H1 (cell line): ENCODE results near the gene STAT2. TPM values are rescaled to one million over a fixed set of nuclear protein-coding genes. Genes with fewer than 3 reads are reported as not detected.

Experiments used
- CBX5 ChIP-seq: fragments of 300-800, 300-1000 bp; sonication (generic); IDR thresholded peaks from 2 replicates; pipeline ENCODE4 v1.7.1; 2016; ENCODE audit warnings: antibody characterized with exemption, low read length, low read depth
- CTCF ChIP-seq, 3 experiments: IDR thresholded peaks; 1 replicate in 2 of 3; 2 replicates in 1 of 3; pipeline versions ENCODE4 v1.5.1 to v1.6.1; 2011; ENCODE audit warnings: low read length in 3 of 3, mild to moderate bottlenecking in 3 of 3, inconsistent platforms in 2 of 3, low read depth in 1 of 3, moderate library complexity in 1 of 3; ENCODE audit not compliant: insufficient read depth in 1 of 3; ENCODE audit errors: control extremely low read depth in 1 of 3
- E2F6 ChIP-seq: IDR thresholded peaks from 2 replicates; pipeline ENCODE4 v1.6.1; 2012; ENCODE audit warnings: inconsistent platforms
- MAX ChIP-seq: IDR thresholded peaks from 2 replicates; pipeline ENCODE4 v1.6.1; 2012; ENCODE audit warnings: inconsistent platforms
- RBBP5 ChIP-seq: IDR thresholded peaks from 2 replicates; pipeline ENCODE4 v1.7.1; 2012; ENCODE audit warnings: low read depth, mild to moderate bottlenecking, inconsistent platforms, low read length, moderate library complexity, borderline replicate concordance
- SIN3A ChIP-seq, 2 experiments: IDR thresholded peaks in 1 of 2; conservative IDR thresholded peaks in 1 of 2; 2 replicates each; pipeline ENCODE4 v1.6.1; 2011 to 2012; ENCODE audit warnings: low read length in 2 of 2, improper control_type of control experiment in 1 of 2, low read depth in 1 of 2, mild to moderate bottlenecking in 1 of 2
- SIX5 ChIP-seq: IDR thresholded peaks from 2 replicates; pipeline ENCODE4 v1.6.1; 2011; ENCODE audit warnings: mild to moderate bottlenecking, low read depth, low read length
- SUZ12 ChIP-seq: fragments of 200-600 bp; sonication (generic); IDR thresholded peaks from 2 replicates; pipeline ENCODE4 v1.6.1; 2012; ENCODE audit warnings: mild to moderate bottlenecking, inconsistent platforms, low read length, moderate library complexity, mixed read lengths
- polyA plus RNA-seq, 7 experiments: library from polyadenylated mRNA; depleted of rRNA in 3 of 7; stranded (reverse) in 5 of 7; unstranded in 2 of 7; fragments of >200 nt in 5 of 7; fragments of 200-250 nt in 2 of 7; gene quantifications; 1 replicate in 5 of 7; 2 replicates in 1 of 7; 4 replicates in 1 of 7; pipeline versions ENCODE4 v1.2.1 to v1.2.3, GENCODE V29; 2011 to 2013; ENCODE audit warnings: missing spikeins in 2 of 7, mixed read lengths in 2 of 7
- total RNA-seq: library from RNA; stranded (reverse); fragmentation: NEBNext Ultra II Directional; extraction: Animal tissue kit (Norgen Biotek cat#: 25700); gene quantifications from 2 replicates; pipeline ENCODE4 v1.2.1, GENCODE V29; 2021

The STAT2 gene
- total and polyA plus RNA-seq, 2 of the 8 experiments (the other 6 are each of a cell fraction or from before 2014, with no cell fraction given) = 37.1 to 44.7 TPM

GRCh38 chr12:56298828-56299227 is 61.1 kb downstream of the STAT2 start (continued):
- TF ChIP-seq CTCF (IDR thresholded peaks at IDR 0.05; ENCODE audit: control extremely low read depth in 1 of 3, insufficient read depth in 1 of 3, low read depth in 1 of 3, low read length in 3 of 3) = no peak
- TF ChIP-seq SIN3A (conservative IDR thresholded peaks at IDR 0.05 in 1 of 2, IDR thresholded peaks at IDR 0.05 in 1 of 2; ENCODE audit: low read depth in 1 of 2, low read length in 2 of 2) = no peak
- no peak for TF ChIP-seq SUZ12
- TF ChIP-seq CBX5 = no peak
- TF ChIP-seq E2F6 = no peak
- TF ChIP-seq MAX = no peak
- TF ChIP-seq SIX5 = no peak
- no peak for TF ChIP-seq RBBP5
